DND-41 (cell line): Measurements from ENCODE around the gene TFRC.

Experiments
- EZH2 ChIP-seq: IDR thresholded peaks from 3 replicates; pipeline ENCODE4 v1.6.1; 2012; ENCODE audit warnings: borderline replicate concordance, low read depth, mild to moderate bottlenecking, moderate library complexity, low read length, inconsistent platforms; ENCODE audit not compliant: severe bottlenecking
- TF ChIP-seq, protein P1 (sequence below): IDR thresholded peaks from 2 replicates; pipeline ENCODE4 v1.5.1; 2012; ENCODE audit warnings: borderline replicate concordance, low read length, moderate library complexity, mild to moderate bottlenecking; ENCODE audit not compliant: poor library complexity, severe bottlenecking; ENCODE audit errors: extremely low read depth

DNA sequence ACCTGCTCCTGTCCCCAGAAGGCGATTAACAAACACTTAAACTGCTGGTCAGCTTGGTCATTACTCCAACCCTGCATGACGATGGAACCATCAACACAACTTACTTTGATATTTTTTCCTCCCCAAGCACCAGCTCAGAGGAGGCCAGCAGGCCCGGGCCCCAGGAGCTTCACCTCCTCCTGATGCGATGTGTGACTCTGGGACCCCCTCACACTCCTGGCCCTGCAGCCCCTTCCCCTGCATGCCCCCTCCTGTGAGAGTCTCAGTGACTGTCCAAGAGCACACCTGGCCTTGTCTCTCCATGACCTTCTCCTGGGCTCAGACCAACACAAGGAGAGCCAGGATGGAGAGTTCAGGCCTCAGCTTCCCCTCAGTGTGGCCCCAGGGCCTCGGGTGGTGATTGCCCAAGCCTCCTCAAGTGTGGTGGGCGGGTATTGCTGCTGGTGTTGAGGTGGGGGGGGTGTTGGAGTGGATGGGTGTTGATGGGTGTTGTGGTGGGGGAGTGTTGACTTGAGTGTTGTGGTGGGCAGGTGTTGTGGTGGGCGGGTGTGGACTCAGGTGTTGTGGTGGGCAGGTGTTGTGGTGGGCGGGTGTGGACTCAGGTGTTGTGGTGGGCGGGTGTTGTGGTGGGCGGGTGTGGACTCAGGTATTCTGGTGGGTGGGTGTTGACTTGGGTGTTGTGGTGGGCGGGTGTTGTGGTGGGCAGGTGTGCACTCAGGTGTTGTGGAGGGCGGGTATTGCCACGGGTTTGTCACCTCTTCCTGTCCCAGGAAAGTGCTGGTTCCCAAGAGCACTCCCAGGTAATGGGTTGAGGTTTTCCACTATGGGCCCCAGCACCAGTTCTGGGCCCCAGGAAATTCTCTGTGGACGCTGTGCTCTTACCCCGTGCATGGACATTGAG, 68.1 kb downstream of the TFRC start:
- no peak for TF ChIP-seq EZH2
- TF ChIP-seq, protein P1, sequence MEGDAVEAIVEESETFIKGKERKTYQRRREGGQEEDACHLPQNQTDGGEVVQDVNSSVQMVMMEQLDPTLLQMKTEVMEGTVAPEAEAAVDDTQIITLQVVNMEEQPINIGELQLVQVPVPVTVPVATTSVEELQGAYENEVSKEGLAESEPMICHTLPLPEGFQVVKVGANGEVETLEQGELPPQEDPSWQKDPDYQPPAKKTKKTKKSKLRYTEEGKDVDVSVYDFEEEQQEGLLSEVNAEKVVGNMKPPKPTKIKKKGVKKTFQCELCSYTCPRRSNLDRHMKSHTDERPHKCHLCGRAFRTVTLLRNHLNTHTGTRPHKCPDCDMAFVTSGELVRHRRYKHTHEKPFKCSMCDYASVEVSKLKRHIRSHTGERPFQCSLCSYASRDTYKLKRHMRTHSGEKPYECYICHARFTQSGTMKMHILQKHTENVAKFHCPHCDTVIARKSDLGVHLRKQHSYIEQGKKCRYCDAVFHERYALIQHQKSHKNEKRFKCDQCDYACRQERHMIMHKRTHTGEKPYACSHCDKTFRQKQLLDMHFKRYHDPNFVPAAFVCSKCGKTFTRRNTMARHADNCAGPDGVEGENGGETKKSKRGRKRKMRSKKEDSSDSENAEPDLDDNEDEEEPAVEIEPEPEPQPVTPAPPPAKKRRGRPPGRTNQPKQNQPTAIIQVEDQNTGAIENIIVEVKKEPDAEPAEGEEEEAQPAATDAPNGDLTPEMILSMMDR: no peak
